Endothelial cell (in vitro differentiated cells): ENCODE data around the gene KRTAP5-3. TPM values are rescaled to one million over a fixed set of nuclear protein-coding genes. Genes with fewer than 3 reads are reported as not detected.

ENCODE experiments used
- DNase-seq: peaks from one replicate; pipeline ENCODE4 v3.0.0; 2021; ENCODE audit warnings: low spot score
- H3K27ac Mint-ChIP-seq: one replicate; pipeline ENCODE4 v1.8.0; 2021; ENCODE audit warnings: mixed read lengths, inconsistent platforms; ENCODE audit not compliant: unreplicated experiment
- H3K27me3 Mint-ChIP-seq: one replicate; pipeline ENCODE4 v1.8.0; 2021; ENCODE audit warnings: mild to moderate bottlenecking, moderate library complexity, mixed read lengths, inconsistent platforms; ENCODE audit not compliant: unreplicated experiment
- H3K36me3 Mint-ChIP-seq: one replicate; pipeline ENCODE4 v1.8.0; 2021; ENCODE audit warnings: mild to moderate bottlenecking, low read depth, mixed read lengths, inconsistent platforms; ENCODE audit not compliant: unreplicated experiment
- H3K4me1 Mint-ChIP-seq: one replicate; pipeline ENCODE4 v1.8.0; 2021; ENCODE audit warnings: mild to moderate bottlenecking, mixed read lengths, inconsistent platforms; ENCODE audit not compliant: unreplicated experiment
- H3K4me3 Mint-ChIP-seq: one replicate; pipeline ENCODE4 v1.8.0; 2021; ENCODE audit warnings: mild to moderate bottlenecking, mixed read lengths, inconsistent platforms; ENCODE audit not compliant: unreplicated experiment
- H3K9me3 Mint-ChIP-seq: one replicate; pipeline ENCODE4 v1.8.0; 2021; ENCODE audit warnings: mixed read lengths, inconsistent platforms; ENCODE audit not compliant: unreplicated experiment
- total RNA-seq: library from RNA; stranded (reverse); fragmentation: NEBNext Ultra II Directional; extraction: Animal tissue kit (Norgen Biotek cat#: 25700); gene quantifications from one replicate; pipeline ENCODE4 v1.2.1, GENCODE V29; 2021; ENCODE audit not compliant: unreplicated experiment
- TF ChIP-seq, protein P1 (sequence below): fragments of 200-600 bp; sonication (generic); IDR thresholded peaks from one replicate; pipeline ENCODE4 v1.5.0; 2021; ENCODE audit warnings: antibody characterized with exemption; ENCODE audit not compliant: unreplicated experiment

Gene KRTAP5-3
- total RNA-seq, 1 donor from 2014 or later, result not detected

DNA sequence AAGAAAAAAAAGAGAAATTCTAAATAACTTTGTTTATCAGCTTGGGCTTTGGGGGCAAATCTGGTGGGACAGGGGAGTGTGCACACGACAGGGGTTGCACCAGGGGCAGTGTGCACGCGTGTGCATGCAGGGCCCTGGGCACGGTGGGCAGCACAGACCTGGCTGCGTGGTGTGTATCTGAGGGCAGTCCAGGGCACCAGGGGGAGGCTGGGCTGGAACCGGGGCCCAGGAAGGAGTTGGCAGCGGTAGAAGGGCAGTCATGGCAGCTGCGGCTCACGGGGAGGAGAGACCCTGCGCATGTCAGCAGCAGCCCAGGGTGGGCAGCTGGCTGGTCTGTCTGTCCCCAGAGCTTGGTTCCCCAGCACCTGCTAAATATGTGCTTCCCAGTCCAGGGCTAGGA lies 25.6 kb upstream of the KRTAP5-3 start:
- Mint-ChIP-seq H3K4me1 (peaks cover 9% of the 10 kb centered on the region), H3K4me3 (no peak overlapping the region), H3K27ac (no peak overlapping the region), H3K27me3 (peaks cover 4% of the 10 kb centered on the region), H3K9me3 (no peaks in the 10 kb centered on the region), H3K36me3 (no peaks in the 10 kb centered on the region)
- DNase-seq, result no peak
- TF ChIP-seq, protein P1, sequence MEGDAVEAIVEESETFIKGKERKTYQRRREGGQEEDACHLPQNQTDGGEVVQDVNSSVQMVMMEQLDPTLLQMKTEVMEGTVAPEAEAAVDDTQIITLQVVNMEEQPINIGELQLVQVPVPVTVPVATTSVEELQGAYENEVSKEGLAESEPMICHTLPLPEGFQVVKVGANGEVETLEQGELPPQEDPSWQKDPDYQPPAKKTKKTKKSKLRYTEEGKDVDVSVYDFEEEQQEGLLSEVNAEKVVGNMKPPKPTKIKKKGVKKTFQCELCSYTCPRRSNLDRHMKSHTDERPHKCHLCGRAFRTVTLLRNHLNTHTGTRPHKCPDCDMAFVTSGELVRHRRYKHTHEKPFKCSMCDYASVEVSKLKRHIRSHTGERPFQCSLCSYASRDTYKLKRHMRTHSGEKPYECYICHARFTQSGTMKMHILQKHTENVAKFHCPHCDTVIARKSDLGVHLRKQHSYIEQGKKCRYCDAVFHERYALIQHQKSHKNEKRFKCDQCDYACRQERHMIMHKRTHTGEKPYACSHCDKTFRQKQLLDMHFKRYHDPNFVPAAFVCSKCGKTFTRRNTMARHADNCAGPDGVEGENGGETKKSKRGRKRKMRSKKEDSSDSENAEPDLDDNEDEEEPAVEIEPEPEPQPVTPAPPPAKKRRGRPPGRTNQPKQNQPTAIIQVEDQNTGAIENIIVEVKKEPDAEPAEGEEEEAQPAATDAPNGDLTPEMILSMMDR, result no peak

DNA sequence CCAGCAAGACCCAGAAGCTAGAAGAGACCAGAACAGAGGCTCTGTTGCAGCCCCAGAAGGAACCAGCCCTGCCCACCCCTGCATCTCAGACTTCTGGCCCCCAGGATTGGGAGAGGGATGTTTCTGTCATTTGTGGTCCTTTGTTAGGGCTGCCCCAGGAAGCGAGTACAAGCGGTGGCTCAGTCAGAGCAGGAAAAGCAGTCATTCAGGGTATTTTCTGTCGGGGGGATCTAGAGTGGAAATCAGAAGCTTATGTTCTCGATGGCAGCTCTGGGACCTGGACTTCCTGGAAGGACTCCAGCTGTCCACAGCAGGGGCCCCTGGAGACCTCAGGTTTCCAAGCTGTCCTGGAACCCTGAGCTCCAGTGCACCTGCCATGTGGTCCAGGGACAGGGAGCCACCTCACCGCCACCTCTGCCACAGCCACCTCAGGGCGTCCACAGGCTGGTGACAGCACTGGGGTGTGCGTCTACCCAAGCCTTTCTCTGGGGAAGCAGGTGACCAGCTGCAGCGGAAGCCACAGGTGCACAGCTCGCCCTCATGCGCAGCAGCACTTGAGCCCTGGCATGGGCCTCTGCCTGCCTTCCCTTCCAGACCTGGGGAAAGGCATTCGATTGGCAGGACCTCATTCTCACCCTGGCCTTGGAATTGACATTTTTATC lies 23.9 kb upstream of the KRTAP5-3 start:
- no peak overlapping the region for H3K27ac Mint-ChIP-seq
- peaks cover 4% of the 10 kb centered on the region for H3K27me3 Mint-ChIP-seq
- H3K9me3 Mint-ChIP-seq, result no peaks in the 10 kb centered on the region
- DNase-seq, result no peak
- H3K4me1 Mint-ChIP-seq, result peaks cover 10% of the 10 kb centered on the region
- no peak overlapping the region for H3K4me3 Mint-ChIP-seq
- TF ChIP-seq, protein P1, result no peak
- no peaks in the 10 kb centered on the region for H3K36me3 Mint-ChIP-seq

DNA sequence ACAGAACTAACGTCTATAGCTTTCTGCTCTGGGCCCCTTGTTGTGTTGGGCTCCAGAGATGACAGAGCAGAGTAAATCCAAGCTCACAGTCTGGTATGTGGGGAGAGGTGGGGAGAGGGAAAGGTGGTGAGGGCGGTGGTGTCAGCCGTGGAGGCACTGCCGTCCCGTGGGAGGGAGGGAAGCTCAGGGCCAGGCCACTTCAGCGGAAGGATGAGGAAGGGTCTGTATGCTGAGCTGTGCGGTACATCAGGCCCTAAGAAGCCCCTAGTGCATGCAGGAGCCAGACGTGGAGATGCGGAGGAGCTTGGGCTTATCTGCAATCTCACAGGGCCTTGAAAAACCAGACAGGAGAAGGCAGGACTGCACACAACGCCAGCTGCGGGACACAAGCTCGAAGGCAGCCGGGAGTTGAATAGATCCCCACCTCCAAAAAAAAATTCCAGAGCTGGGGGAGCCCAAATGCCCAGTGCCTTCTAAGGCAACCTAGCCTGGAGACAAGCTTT lies 22.9 kb upstream of the KRTAP5-3 start:
- no peak overlapping the region for H3K27ac Mint-ChIP-seq
- H3K4me1 Mint-ChIP-seq, result peaks cover 10% of the 10 kb centered on the region
- H3K27me3 Mint-ChIP-seq, result peaks cover 4% of the 10 kb centered on the region
- no peak overlapping the region for H3K4me3 Mint-ChIP-seq
- H3K36me3 Mint-ChIP-seq, result no peaks in the 10 kb centered on the region
- TF ChIP-seq, protein P1, result no peak
- no peaks in the 10 kb centered on the region for H3K9me3 Mint-ChIP-seq
- DNase-seq, result no peak

DNA sequence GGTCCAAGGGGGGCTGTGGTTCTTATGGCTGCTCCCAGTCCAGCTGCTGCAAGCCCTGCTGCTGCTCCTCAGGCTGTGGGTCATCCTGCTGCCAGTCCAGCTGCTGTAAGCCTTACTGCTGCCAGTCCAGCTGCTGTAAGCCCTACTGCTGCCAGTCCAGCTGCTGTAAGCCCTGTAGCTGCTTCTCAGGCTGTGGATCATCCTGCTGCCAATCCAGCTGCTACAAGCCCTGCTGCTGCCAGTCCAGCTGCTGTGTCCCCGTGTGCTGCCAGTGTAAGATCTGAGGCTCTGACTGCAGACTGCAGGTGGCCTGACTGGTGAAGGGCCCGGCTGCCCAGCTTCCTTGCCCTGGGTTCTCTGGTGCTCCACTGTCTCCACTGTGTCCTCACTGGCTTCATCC lies 22.0 kb upstream of the KRTAP5-3 start:
- Mint-ChIP-seq H3K27me3 (peaks cover 4% of the 10 kb centered on the region), H3K9me3 (no peaks in the 10 kb centered on the region), H3K4me3 (no peak overlapping the region), H3K4me1 (peaks cover 10% of the 10 kb centered on the region), H3K36me3 (no peaks in the 10 kb centered on the region), H3K27ac (no peak overlapping the region)
- no peak for DNase-seq
- TF ChIP-seq, protein P1, result no peak
